Mesenchymal stem cell (in vitro differentiated cells and primary cell): ENCODE data around the gene GLTP.

Experiments
- DNase-seq: peaks from one replicate; pipeline ENCODE4 v3.0.0-alpha.2; 2013
- H2AFZ ChIP-seq: one replicate; pipeline ENCODE4 v1.6.1; 2013; ENCODE audit warnings: low read depth, mild to moderate bottlenecking, control low read depth, inconsistent platforms, low read length, moderate library complexity
- H2AK5ac ChIP-seq: 2 replicates; pipeline ENCODE4 v1.6.1; 2013; ENCODE audit warnings: low read length, moderate library complexity, mild to moderate bottlenecking, inconsistent platforms; ENCODE audit not compliant: severe bottlenecking
- H2BK120ac ChIP-seq: one replicate; pipeline ENCODE4 v1.6.1; 2013; ENCODE audit warnings: low read depth, mild to moderate bottlenecking, inconsistent platforms, low read length, moderate library complexity
- H2BK12ac ChIP-seq, 2 experiments: one replicate each; pipeline ENCODE4 v1.6.1; 2013; ENCODE audit warnings: inconsistent platforms in 2 of 2, low read length in 2 of 2, mild to moderate bottlenecking in 2 of 2, moderate library complexity in 2 of 2, control low read depth in 1 of 2
- H2BK15ac ChIP-seq: one replicate; pipeline ENCODE4 v1.6.1; 2013; ENCODE audit warnings: mild to moderate bottlenecking, low read depth, inconsistent platforms; ENCODE audit not compliant: poor library complexity, severe bottlenecking
- H2BK5ac ChIP-seq: 2 replicates; pipeline ENCODE4 v1.6.1; 2013; ENCODE audit warnings: low read depth, mild to moderate bottlenecking, low read length, control low read depth, inconsistent platforms; ENCODE audit not compliant: poor library complexity, severe bottlenecking
- H3K14ac ChIP-seq, 2 experiments: one replicate each; pipeline ENCODE4 v1.6.1; 2013; ENCODE audit warnings: inconsistent platforms in 2 of 2, low read length in 2 of 2, control low read depth in 1 of 2, mild to moderate bottlenecking in 1 of 2, moderate library complexity in 1 of 2
- H3K18ac ChIP-seq, 2 experiments: one replicate each; pipeline ENCODE4 v1.6.1; 2013; ENCODE audit warnings: inconsistent platforms in 2 of 2, low read length in 2 of 2, control low read depth in 1 of 2, low read depth in 1 of 2, mild to moderate bottlenecking in 1 of 2
- H3K23ac ChIP-seq, 2 experiments: one replicate each; pipeline ENCODE4 v1.6.1; 2013; ENCODE audit warnings: inconsistent platforms in 2 of 2, low read length in 2 of 2, mild to moderate bottlenecking in 2 of 2, moderate library complexity in 2 of 2, control low read depth in 1 of 2
- H3K27ac ChIP-seq: 2 replicates; pipeline ENCODE4 v1.5.1; 2013; ENCODE audit warnings: mild to moderate bottlenecking, moderate library complexity, low read length, control low read depth, inconsistent platforms; ENCODE audit not compliant: poor library complexity, severe bottlenecking
- H3K27me3 ChIP-seq, 2 experiments: 2 replicates each; pipeline versions ENCODE4 v1.6.1 to v1.7.0; 2013; ENCODE audit warnings: low read length in 2 of 2, mild to moderate bottlenecking in 2 of 2, moderate library complexity in 2 of 2, control low read depth in 1 of 2, inconsistent platforms in 1 of 2; ENCODE audit not compliant: control insufficient read depth in 1 of 2, insufficient read depth in 1 of 2
- H3K36me3 ChIP-seq, 2 experiments: 2 replicates each; pipeline versions ENCODE4 v1.6.1 to v1.7.0; 2013; ENCODE audit warnings: low read length in 2 of 2, control low read depth in 1 of 2, inconsistent platforms in 1 of 2, low read depth in 1 of 2, mild to moderate bottlenecking in 1 of 2; ENCODE audit not compliant: insufficient read depth in 2 of 2, control insufficient read depth in 1 of 2
- H3K4ac ChIP-seq, 2 experiments: one replicate each; pipeline ENCODE4 v1.6.1; 2013; ENCODE audit warnings: inconsistent platforms in 2 of 2, low read length in 2 of 2, mild to moderate bottlenecking in 2 of 2, moderate library complexity in 2 of 2, control low read depth in 1 of 2, low read depth in 1 of 2
- H3K4me1 ChIP-seq: 2 replicates; pipeline ENCODE4 v1.6.1; 2013; ENCODE audit warnings: low read depth, low read length, control low read depth; ENCODE audit not compliant: control insufficient read depth, insufficient read depth
- H3K4me2 ChIP-seq: 2 replicates; pipeline ENCODE4 v1.6.1; 2013; ENCODE audit warnings: low read length, mild to moderate bottlenecking, inconsistent platforms; ENCODE audit not compliant: poor library complexity, severe bottlenecking
- H3K4me3 ChIP-seq, 2 experiments: 2 replicates each; pipeline versions ENCODE4 v1.5.1 to v1.7.0; 2013; ENCODE audit warnings: low read length in 2 of 2, mild to moderate bottlenecking in 2 of 2, control low read depth in 1 of 2, low read depth in 1 of 2; ENCODE audit not compliant: insufficient read depth in 1 of 2
- H3K79me1 ChIP-seq: replicated peaks from 2 replicates; pipeline ENCODE4 v1.6.1; 2013; ENCODE audit warnings: mild to moderate bottlenecking, control low read depth, low read length, inconsistent platforms; ENCODE audit not compliant: poor library complexity, severe bottlenecking
- H3K9ac ChIP-seq: 2 replicates; pipeline ENCODE4 v1.7.0; 2013; ENCODE audit warnings: mild to moderate bottlenecking, low read length, moderate library complexity
- H3K9me3 ChIP-seq: 2 replicates; pipeline ENCODE4 v1.7.0; 2013; ENCODE audit warnings: mild to moderate bottlenecking, low read length; ENCODE audit not compliant: control insufficient read depth
- H4K8ac ChIP-seq: one replicate; pipeline ENCODE4 v1.6.1; 2013; ENCODE audit warnings: inconsistent platforms, mild to moderate bottlenecking, low read length, moderate library complexity
- H4K91ac ChIP-seq: one replicate; pipeline ENCODE4 v1.6.1; 2013; ENCODE audit warnings: mild to moderate bottlenecking, low read length, inconsistent platforms
- WGBS: methylation state at CpG from one replicate; pipeline ENCODE4 v1.1.7; 2013; ENCODE audit warnings: mixed read lengths; 5-methylcytosine and 5-hydroxymethylcytosine counted together

The GLTP gene

DNA sequence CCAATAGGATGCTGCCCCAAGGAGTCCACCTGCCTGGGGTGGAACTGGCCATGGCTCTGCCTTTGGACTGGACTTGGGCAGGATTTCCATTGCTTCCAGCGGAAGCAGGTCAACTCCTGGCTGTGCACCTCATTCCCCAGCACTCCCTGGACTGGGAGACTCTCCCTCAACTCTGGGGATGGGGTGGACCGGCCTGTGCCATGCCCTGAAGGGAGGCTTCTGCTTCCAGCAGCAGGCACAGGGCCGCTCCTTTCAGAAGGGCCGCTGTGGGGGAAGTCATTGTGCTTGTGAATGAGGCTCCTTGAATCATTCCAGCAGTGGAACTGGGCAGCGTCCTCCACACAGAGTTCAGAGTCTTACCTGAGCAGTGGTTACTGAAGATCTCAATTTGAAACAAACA, 42.7 kb upstream of the GLTP start:
- no peak overlapping the region for H3K18ac ChIP-seq
- H3K4ac ChIP-seq: no peak overlapping the region
- no peak overlapping the region for H2BK12ac ChIP-seq
- H3K23ac ChIP-seq: no peak overlapping the region
- H2BK5ac ChIP-seq: no peak overlapping the region
- no peak overlapping the region for H3K14ac ChIP-seq
- H2AFZ ChIP-seq: no peak overlapping the region
- no peaks in the 10 kb centered on the region for H3K79me1 ChIP-seq
- H3K4me1 ChIP-seq: peaks cover 2% of the 10 kb centered on the region
- no peak overlapping the region for H4K91ac ChIP-seq
- no peak for DNase-seq
- no peak overlapping the region for H3K4me2 ChIP-seq
- H3K27ac ChIP-seq: no peak overlapping the region
- no peak overlapping the region for H2BK120ac ChIP-seq
- H2BK15ac ChIP-seq: no peak overlapping the region
- H2AK5ac ChIP-seq: no peak overlapping the region
- H3K4me3 ChIP-seq: no peak overlapping the region
- no peaks in the 10 kb centered on the region for H3K27me3 ChIP-seq
- H3K36me3 ChIP-seq: peaks cover 46 to 52% of the 10 kb centered on the region in 2 experiments
- 94% methylated on average over 5 of the region's 5 CpGs for WGBS
- H4K8ac ChIP-seq: no peak overlapping the region
- no peaks in the 10 kb centered on the region for H3K9me3 ChIP-seq
- no peak overlapping the region for H3K9ac ChIP-seq

DNA sequence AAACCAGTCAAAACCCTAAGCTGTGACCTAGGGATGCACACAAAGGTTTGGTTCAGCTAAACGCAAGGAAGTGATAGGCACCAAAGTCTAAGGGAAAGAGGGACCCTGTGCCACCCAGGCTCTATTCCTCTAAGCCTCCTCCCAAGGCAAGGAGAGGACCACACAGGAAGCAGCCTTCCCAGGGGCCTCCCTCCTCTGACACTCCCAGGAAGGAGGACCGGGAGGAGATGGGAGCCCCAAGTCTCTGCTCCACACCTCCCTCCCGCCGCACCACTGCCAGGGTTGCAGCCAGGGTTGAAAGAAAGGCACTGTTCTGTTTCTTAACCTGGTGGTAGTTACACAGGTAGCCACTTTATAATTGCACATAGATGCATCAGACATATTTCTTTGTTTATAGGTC, 41.6 kb upstream of the GLTP start:
- H3K14ac ChIP-seq: no peak overlapping the region
- no peak overlapping the region for H4K8ac ChIP-seq
- no peaks in the 10 kb centered on the region for H3K9me3 ChIP-seq
- no peak overlapping the region for H3K23ac ChIP-seq
- H3K18ac ChIP-seq: no peak overlapping the region
- no peak for DNase-seq
- H3K4me2 ChIP-seq: no peak overlapping the region
- H2BK12ac ChIP-seq: no peak overlapping the region
- H3K4ac ChIP-seq: no peak overlapping the region
- H2AK5ac ChIP-seq: no peak overlapping the region
- H3K4me1 ChIP-seq: peaks cover 2% of the 10 kb centered on the region
- WGBS: 95% methylated on average over 1 of the region's 4 CpGs
- no peak overlapping the region for H3K27ac ChIP-seq
- no peaks in the 10 kb centered on the region for H3K27me3 ChIP-seq
- no peak overlapping the region for H2AFZ ChIP-seq
- H2BK15ac ChIP-seq: no peak overlapping the region
- peaks cover 50 to 62% of the 10 kb centered on the region in 2 experiments for H3K36me3 ChIP-seq
- no peak overlapping the region for H2BK120ac ChIP-seq
- H3K4me3 ChIP-seq: no peak overlapping the region
- no peak overlapping the region for H4K91ac ChIP-seq
- H2BK5ac ChIP-seq: no peak overlapping the region
- H3K9ac ChIP-seq: no peak overlapping the region
- no peaks in the 10 kb centered on the region for H3K79me1 ChIP-seq

DNA sequence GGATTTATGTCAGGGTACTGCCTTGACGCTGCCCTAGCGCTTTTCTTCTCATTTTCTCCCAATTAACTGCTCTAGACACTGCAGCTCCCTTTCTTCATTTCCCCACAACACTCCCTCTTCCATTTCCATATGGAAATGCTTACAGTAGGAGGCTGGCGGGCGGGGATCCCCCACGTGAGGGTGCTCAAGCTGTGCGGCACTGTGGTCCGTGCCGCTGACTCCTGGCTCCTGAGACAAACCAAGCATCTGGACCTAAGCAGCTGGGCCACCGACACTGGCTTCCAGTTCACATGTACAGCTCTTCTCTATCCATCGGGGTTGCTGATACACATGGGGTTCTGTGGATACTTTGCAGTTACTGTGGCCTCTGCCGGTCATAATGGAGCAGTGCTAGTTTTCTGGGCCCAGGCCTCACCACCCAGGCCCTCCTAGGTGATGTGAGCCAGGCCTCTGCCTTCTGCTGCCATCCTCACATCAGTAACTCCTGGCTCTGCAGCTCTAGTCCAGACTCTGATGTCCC, 40.0 kb upstream of the GLTP start:
- no peak overlapping the region for H3K27ac ChIP-seq
- H3K27me3 ChIP-seq: no peaks in the 10 kb centered on the region
- H3K4me2 ChIP-seq: no peak overlapping the region
- H2BK5ac ChIP-seq: no peak overlapping the region
- no peak overlapping the region for H3K4ac ChIP-seq
- H3K36me3 ChIP-seq: peaks cover 48 to 72% of the 10 kb centered on the region in 2 experiments
- no peak for DNase-seq
- H2BK15ac ChIP-seq: no peak overlapping the region
- no peak overlapping the region for H3K14ac ChIP-seq
- no peak overlapping the region for H4K91ac ChIP-seq
- no peak overlapping the region for H3K4me3 ChIP-seq
- H2BK12ac ChIP-seq: no peak overlapping the region
- H2BK120ac ChIP-seq: no peak overlapping the region
- H2AK5ac ChIP-seq: no peak overlapping the region
- H2AFZ ChIP-seq: no peak overlapping the region
- no peaks in the 10 kb centered on the region for H3K9me3 ChIP-seq
- no peak overlapping the region for H3K18ac ChIP-seq
- WGBS: 94% methylated on average over 11 of the region's 11 CpGs
- H3K79me1 ChIP-seq: no peaks in the 10 kb centered on the region
- H3K4me1 ChIP-seq: no peaks in the 10 kb centered on the region
- no peak overlapping the region for H3K9ac ChIP-seq
- H4K8ac ChIP-seq: no peak overlapping the region
- no peak overlapping the region for H3K23ac ChIP-seq

DNA sequence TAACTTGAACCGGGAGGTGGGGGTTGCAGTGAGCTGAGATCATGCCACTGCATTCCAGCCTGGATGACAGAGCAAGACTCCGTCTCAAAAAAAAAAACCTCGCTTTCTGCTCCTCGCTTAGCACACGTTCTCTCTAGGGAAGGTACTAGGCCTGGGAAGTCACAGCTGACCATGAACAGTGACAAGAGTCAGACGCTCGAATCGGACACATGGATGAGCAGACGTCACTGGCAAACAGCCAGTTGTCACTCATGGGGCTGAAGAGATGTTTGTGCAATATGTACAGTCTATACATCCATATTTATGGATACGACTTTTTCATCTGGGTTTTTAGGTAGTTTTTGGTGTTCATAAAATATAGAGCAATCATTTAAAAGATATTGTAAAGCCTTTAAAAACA, 39.1 kb upstream of the GLTP start:
- Histone ChIP-seq H3K36me3 (peaks cover 53 to 75% of the 10 kb centered on the region in 2 experiments), H3K4me1 (no peaks in the 10 kb centered on the region), H3K9ac (no peak overlapping the region), H3K27ac (no peak overlapping the region), H3K4ac (no peak overlapping the region), H2BK12ac (no peak overlapping the region), H3K18ac (no peak overlapping the region), H4K8ac (no peak overlapping the region), H3K27me3 (no peaks in the 10 kb centered on the region), H2BK15ac (no peak overlapping the region), H3K4me2 (no peak overlapping the region), H2AK5ac (no peak overlapping the region), H3K23ac (no peak overlapping the region), H3K79me1 (no peaks in the 10 kb centered on the region), H2BK120ac (no peak overlapping the region), H2BK5ac (no peak overlapping the region), H3K9me3 (no peaks in the 10 kb centered on the region), H4K91ac (no peak overlapping the region), H3K14ac (no peak overlapping the region), H2AFZ (no peak overlapping the region), H3K4me3 (no peak overlapping the region)
- no peak for DNase-seq
- 88% methylated on average over 8 of the region's 10 CpGs for WGBS
